T-helper 1 cell (primary cell): ENCODE measurements around the gene HIF1A.
"Not testable (repeated sequence)": the region's sequence is repeated elsewhere in the genome, so short reads cannot be mapped to it uniquely, and the experiment has no call there.

Source experiments
- DNase-seq, 5 donors: peaks; one replicate each; pipeline ENCODE4 v3.0.0-alpha.2; 2012 to 2020
- total RNA-seq, 4 donors: gene quantifications; one replicate each; lab custom pipeline; 2026; lab: John Stamatoyannopoulos, UW

Gene HIF1A
- 193 to 374 (median 210) reads per million in 4 donors for total RNA-seq

DNA sequence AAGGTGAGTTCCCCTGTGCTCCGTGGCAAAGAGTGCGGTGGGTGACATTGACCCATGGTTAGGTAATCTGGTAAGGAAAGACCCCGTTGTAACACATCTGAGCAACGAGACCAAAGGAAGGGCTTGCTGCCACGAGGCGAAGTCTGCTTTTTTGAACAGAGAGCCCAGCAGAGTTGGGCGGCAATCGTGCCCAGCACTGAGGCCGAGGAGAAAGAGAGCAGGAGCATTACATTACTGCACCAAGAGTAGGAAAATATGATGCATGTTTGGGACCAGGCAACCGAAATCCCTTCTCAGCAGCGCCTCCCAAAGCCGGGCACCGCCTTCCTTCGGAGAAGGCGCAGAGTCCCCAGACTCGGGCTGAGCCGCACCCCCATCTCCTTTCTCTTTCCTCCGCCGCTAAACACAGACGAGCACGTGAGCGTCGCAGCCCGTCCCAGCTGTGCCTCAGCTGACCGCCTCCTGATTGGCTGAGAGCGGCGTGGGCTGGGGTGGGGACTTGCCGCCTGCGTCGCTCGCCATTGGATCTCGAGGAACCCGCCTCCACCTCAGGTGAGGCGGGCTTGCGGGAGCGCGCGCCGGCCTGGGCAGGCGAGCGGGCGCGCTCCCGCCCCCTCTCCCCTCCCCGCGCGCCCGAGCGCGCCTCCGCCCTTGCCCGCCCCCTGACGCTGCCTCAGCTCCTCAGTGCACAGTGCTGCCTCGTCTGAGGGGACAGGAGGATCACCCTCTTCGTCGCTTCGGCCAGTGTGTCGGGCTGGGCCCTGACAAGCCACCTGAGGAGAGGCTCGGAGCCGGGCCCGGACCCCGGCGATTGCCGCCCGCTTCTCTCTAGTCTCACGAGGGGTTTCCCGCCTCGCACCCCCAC lies at the start of gene HIF1A:
Gene HIF1A, plus strand, starts transcription at position 684 of the 865 bp plus-strand sequence. CDS start 292 bp downstream, outside the sequence.
- DNase-seq, result peak; percentile 94 to 99 (median 96)

DNA sequence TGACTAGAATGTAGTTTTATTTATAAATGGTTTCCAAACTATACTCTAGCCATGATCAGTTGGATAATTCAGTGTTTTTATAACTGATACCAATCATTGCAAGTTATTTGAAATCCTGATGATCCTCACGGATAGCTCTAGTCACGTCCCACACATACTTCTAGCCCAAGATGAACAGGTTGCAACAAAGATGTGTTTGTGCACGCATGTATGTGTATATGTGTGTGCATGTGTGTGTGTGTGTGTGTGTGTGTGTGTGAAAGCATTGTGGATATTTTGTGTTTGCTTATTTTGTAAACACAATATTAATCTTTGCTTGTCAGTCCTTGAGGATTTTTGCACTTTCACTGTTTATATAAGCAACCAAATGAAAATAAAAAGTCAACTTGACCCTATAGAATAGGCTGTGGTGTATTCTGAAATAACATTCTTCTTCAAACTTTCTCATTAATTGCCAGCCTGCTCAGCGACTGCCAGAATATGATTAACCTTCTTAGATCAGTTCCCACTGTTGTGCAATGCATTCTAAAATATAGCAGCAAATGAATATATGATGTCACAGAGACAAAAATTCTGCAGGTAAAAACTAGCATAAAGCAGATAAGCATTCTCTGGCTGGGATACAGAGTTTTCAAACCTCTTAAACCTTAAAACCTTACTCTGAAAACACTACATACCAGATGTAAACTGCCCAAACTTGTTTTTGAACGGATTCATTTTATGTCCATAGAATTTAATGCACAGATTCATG lies 48.8 kb upstream of the HIF1A start:
- DNase-seq, result no peak

GRCh38 chr14:61647704-61648103 lies 47.6 kb upstream of the HIF1A start:
- no peak for DNase-seq

DNA sequence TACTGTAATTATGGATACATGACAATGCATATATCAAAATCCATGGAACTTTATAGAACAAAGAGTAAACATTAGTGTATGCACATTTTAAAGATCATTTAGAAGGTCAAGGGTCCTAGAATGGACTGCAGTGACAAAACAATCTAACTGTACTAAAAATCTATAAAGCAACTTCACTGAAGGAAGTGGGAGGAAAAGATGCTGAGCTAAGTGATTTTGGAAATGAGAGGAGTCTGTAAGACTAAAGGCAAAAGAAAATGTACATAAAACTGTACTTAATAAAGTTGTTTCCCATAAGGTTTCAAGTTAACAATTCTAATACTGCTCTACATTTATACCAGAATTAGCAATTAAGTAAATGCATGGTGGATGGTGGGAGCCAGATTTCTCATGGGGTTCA lies 46.9 kb upstream of the HIF1A start:
- no peak for DNase-seq

DNA sequence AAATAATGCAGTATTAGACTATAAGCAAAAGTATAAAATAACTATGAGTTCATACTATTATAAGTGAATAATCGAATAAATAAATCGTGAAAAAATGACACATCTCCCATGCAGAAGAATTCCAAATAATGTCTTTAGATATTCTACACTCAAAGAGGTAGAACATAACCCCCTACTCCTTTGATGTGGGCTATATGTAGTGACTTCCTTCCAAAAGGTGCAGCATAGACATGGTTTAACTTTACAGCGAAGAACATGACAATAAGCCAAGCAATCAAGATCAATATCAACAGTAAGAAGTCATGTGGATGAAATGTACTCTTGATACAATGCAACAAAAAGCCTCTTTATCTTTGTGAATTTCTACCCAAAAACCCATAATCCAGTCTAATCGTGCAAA lies 46.0 kb upstream of the HIF1A start:
- DNase-seq, result no peak

GRCh38 chr14:61651355-61651754 lies 44.0 kb upstream of the HIF1A start:
- DNase-seq, result no peak

DNA sequence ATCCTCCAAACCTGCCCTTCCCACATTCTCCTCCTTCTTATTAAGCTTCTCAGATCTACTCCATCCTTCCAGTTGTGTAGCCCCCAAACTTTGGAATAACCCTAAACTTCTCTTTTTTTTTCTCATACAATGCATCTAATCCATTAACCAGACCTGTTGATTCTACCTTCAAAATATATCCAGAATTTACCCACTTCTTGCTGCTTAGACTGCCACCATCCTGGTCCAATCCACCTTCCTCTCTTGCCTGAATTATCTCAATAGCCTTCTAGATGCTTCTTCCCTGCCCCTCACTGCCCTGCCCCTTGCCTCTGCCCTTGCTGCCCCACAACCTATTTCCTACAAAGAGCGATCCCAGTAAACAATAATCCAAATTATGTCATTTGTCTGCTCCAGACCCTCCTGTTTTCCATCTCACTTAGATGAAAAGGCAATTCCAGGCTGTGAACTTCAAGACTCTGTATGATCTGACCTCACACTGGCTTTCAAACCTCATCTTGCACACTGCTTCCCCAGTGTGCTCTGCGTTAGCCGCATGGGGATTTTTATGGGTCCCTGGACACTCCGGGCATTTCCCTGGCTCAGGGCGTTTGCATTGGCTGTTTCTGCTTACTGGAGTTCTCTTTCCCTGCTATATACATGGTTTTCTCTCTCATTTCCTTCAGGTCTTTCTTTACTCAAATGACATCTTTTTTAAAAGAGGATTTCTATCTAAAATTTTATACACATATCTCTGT lies 42.6 kb upstream of the HIF1A start:
- DNase-seq, result no peak

DNA sequence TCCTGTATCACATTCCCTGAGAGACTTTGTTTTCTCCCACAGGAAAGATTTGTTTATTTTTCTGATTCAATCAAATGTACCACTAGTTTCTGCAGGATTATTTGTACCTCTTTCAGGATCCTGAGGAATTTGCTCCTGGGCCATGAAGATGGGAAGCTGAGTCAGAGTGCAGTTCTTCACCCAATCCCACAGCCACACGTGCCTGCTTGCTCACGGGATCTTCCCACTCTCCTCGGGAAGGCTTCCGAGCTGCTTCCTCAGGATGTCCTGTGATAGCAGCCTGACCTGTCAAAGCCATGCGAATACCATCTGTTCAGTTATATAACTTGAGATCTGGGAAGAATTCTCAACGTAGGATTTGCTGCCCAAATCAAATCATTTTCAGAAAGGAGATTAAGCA lies 41.8 kb upstream of the HIF1A start:
- DNase-seq, result no peak

DNA sequence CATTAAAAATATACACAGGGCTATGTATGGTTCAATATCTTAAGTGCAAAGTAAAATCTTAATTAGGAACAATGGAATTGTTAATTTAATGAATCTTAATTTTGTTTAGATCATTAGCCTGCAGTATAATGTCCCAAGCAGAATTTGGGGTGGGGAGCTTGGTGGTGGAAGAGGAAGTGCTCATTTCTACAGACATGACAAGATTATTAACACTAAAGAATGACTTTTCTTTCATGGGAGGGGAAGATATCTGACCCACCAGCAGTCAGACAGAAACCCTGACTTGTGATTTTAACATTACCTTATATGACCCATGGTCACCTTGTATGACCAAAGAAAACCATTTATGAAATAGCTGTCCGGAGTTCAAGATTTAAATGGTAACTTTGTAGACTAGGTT lies 41.3 kb upstream of the HIF1A start:
- no peak for DNase-seq

- peak in 1 of 5 donors; percentile 7 for DNase-seq
Observed at GRCh38 chr14:61655777-61656176, 39.5 kb upstream of the HIF1A start.

- DNase-seq, result peak in 1 of 5 donors; percentile 41
Observed at GRCh38 chr14:61656341-61656740, 39.0 kb upstream of the HIF1A start.

- DNase-seq, result not testable (repeated sequence)
Observed at GRCh38 chr14:61658111-61658510, 37.2 kb upstream of the HIF1A start.

- DNase-seq, result no peak
Observed at GRCh38 chr14:61659582-61659981, 35.7 kb upstream of the HIF1A start.

GRCh38 chr14:61661471-61662400 lies 33.6 kb upstream of the HIF1A start:
- DNase-seq, result peak in 1 of 5 donors; percentile 73

DNA sequence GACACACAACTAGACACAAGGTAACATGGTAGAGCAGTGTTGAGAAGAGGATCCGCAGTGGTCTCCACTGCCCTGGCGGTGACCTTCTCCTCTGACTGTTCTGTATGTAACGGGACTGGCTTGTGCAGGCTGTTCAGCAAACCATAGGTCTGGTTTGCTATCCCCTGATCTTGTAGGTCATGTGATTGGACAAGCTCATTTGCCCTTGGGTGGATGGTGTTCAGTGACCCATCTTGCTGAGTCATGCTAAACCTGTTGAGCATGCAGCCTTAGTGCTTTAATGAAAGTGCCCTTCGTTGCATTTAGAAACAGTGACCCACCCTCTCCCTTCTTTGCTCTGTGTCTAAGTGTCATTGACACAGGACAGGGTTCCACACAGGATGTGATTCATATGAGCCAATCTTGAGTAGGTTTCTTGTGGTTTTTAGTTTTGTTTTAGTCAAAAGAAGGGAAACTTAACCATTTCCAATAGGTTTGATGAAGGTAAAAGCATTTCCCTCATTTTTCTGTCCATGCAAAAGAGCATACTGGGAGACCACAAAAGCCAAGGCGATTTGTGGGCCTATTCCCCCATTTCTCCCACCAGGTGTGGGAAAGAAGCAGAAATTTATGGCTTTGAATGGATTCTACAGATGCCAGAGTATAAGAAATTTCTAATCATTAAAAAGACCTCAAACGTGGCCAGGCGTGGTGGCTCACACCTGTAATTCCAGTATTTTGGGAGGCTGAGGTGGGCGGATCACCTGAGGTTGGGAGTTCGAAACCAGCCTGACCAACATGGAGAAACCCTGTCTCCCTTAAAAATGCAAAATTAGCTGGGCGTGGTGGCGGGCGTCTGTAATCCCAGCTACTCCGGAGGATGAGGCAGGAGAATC lies 32.6 kb upstream of the HIF1A start:
- peak in 4 of 5 donors; percentile 13 to 97 (median 32) for DNase-seq

DNA sequence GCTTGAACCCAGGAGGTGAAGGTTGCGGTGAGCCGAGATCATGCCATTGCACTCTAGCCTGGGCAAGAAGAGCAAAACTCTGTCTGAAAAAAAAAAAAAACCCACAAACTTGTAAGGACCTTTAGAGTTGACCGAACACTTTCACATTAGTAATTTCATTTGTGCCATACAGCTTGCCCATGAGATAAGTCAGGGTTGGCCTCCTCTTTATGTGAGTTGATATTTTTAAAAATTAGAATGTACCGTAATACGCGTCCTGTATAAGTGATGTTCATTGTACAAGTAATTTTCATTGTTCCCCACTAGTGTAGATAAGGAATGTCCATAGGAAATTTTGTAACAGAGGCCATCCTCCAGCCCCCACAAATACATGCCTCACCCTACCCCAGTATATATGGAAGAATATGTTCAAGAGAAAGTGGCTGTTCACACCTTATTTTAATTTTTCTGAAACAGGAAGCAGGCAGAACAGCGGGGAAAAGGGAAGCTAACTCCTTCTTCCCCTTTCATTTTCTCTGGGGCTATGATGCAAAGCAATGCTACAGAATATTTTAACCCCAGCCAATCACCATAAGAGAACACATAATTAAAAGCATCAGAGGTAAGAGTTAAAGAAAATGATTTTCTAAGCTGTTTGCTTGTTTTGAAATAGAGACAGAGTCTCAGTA lies 31.9 kb upstream of the HIF1A start:
- peak in 1 of 5 donors; percentile 38 for DNase-seq

GRCh38 chr14:61668282-61668681 lies 27.0 kb upstream of the HIF1A start:
- DNase-seq, result no peak

DNA sequence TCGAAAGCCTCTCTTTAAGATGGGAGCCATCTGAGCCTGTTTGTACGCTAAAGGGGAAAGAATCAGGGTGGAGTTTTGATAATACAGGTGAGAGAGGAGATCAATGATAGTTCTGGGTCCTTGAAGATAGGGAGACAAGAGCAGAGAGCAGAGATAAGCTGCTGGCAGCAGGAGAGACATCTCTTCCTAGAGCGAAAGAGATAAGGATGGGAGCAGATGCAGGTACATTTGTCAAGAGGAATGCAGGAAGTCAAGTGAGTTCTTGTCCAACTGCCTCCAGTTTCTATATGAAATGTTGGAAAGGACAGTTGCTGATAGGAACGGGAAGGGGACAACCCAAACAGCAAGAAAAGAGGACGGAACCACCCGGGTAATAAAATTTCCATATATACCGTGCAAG lies 24.7 kb upstream of the HIF1A start:
- DNase-seq, result no peak

DNA sequence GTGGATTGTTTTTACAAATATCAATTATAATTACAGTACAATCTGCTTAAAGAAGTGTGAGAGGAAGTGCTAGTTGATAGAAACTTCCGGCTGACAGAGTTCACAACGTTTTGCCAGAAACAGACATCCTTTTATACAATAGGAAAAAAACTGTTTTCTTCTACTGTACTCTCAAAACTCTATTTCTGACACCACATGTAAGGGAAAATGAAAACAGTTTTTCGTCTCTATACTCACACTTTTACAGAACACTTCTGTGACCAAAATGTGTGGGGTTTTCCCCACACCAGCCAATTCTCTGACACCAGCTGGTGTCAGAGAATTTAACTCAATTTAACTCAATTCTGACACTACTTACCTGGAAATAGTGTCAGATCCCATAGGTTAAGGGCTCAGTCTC lies 24.2 kb upstream of the HIF1A start:
- DNase-seq, result peak in 3 of 5 donors; percentile 20 to 84 (median 25)

DNA sequence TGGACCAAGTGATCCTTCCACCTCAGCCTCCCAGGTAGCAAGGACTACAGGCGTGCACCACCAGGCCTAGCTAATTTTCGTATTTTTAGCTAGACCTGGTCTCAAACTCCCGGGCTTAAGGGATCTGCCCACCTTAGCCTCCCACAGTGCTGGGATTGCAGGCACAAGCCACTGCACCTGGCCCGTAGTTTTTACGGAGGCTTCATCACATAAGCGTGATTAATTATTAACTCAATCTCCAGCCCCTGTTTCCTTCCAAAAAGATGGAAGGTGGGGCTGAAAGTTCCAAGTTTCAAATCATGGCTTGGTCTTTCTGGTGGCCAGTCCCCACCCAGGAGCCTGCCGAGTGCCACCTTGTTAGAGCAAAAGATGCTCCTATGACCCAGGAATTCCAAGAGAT lies 22.5 kb upstream of the HIF1A start:
- no peak for DNase-seq
